Measurements from ENCODE around the gene S100A14.

S100A14 gene

GRCh38 chr1:153638261-153638660, 22.1 kb upstream of the S100A14 start:
- DNase-seq, result no peak

- DNase-seq, result no peak
Measured at GRCh38 chr1:153636312-153636711, 20.2 kb upstream of the S100A14 start.

GRCh38 chr1:153635872-153636271, 19.7 kb upstream of the S100A14 start:
- no peak for DNase-seq

GRCh38 chr1:153633754-153634665, 17.9 kb upstream of the S100A14 start, which contains the start of gene CHTOP:
CHTOP (plus strand) TSS chr1:153634066; CDS start chr1:153636589, 2,523 bp downstream.
- peak; percentile 96 for DNase-seq

- no peak for DNase-seq
Measured at GRCh38 chr1:153633161-153633753, 17.1 kb upstream of the S100A14 start.

- no peak for DNase-seq
Measured at GRCh38 chr1:153631047-153632022, 15.2 kb upstream of the S100A14 start.

GRCh38 chr1:153630384-153630783, 14.3 kb upstream of the S100A14 start:
- no peak for DNase-seq

- DNase-seq, result peak; percentile 25 to 39
Measured at GRCh38 chr1:153629971-153630370, 13.8 kb upstream of the S100A14 start.

GRCh38 chr1:153629343-153629665, 13.2 kb upstream of the S100A14 start:
- DNase-seq, result no peak

GRCh38 chr1:153628638-153629342, 12.7 kb upstream of the S100A14 start:
- no peak for DNase-seq

GRCh38 chr1:153627715-153628626, 11.8 kb upstream of the S100A14 start, which contains the start of gene S100A1:
S100A1 (plus strand) TSS chr1:153628434; CDS start chr1:153630522, 2,088 bp downstream.
- peak; percentile 53 to 68 for DNase-seq

- DNase-seq, result peak in 1 of 2 donors; percentile 41
Measured at GRCh38 chr1:153626904-153627714, 11.0 kb upstream of the S100A14 start, which contains the start of gene S100A13. S100A13 (minus strand) TSS chr1:153627505; CDS start chr1:153626472, 1,033 bp downstream.

- no peak for DNase-seq
Measured at GRCh38 chr1:153626477-153626903, 10.4 kb upstream of the S100A14 start.

- DNase-seq, result no peak
Measured at GRCh38 chr1:153624965-153625611, 9.0 kb upstream of the S100A14 start.

- DNase-seq, result no peak
Measured at GRCh38 chr1:153623101-153623500, 7.0 kb upstream of the S100A14 start.

- no peak for DNase-seq
Measured at GRCh38 chr1:153619171-153619570, 3.0 kb upstream of the S100A14 start.

- no peak for DNase-seq
Measured at GRCh38 chr1:153617663-153618062, 1.5 kb upstream of the S100A14 start.

- no peak for DNase-seq
Measured at GRCh38 chr1:153616917-153617311, 789 bp upstream of the S100A14 start.

- DNase-seq, result no peak
Measured at GRCh38 chr1:153615406-153615805, 719 bp downstream of the S100A14 start.
